NCI-H1048 (cell line): ENCODE measurements around the gene BIRC3.
"Not testable (repeated sequence)": the region's sequence is repeated elsewhere in the genome, so short reads cannot be mapped to it uniquely, and the experiment has no call there.

ENCODE experiments used
- DNase-seq: peaks from one replicate; lab custom pipeline; 2025; lab: John Stamatoyannopoulos, UW

Gene BIRC3

GRCh38 chr11:102295045-102295444, 22.2 kb upstream of the BIRC3 start:
- DNase-seq = no peak

- DNase-seq = not testable (repeated sequence)
Observed at GRCh38 chr11:102296757-102297156, 20.5 kb upstream of the BIRC3 start.

GRCh38 chr11:102300837-102301236, 16.4 kb upstream of the BIRC3 start:
- DNase-seq = not testable (repeated sequence)

- no peak for DNase-seq
Observed at GRCh38 chr11:102302241-102302640, 15.0 kb upstream of the BIRC3 start.

- no peak for DNase-seq
Observed at GRCh38 chr11:102304686-102305085, 12.6 kb upstream of the BIRC3 start.

- DNase-seq = no peak
Observed at GRCh38 chr11:102305352-102306047, 11.8 kb upstream of the BIRC3 start.

GRCh38 chr11:102306048-102306597, 11.2 kb upstream of the BIRC3 start:
- no peak for DNase-seq

- DNase-seq = no peak
Observed at GRCh38 chr11:102306817-102307726, 10.2 kb upstream of the BIRC3 start.

GRCh38 chr11:102307727-102308038, 9.6 kb upstream of the BIRC3 start:
- DNase-seq = no peak

GRCh38 chr11:102309621-102310541, 7.4 kb upstream of the BIRC3 start:
- peak; percentile 40 for DNase-seq

- DNase-seq = no peak
Observed at GRCh38 chr11:102312667-102313066, 4.6 kb upstream of the BIRC3 start.

GRCh38 chr11:102313238-102313940, 3.9 kb upstream of the BIRC3 start:
- DNase-seq = no peak

GRCh38 chr11:102314784-102315183, 2.5 kb upstream of the BIRC3 start:
- no peak for DNase-seq

GRCh38 chr11:102316346-102316904, 859 bp upstream of the BIRC3 start:
- DNase-seq = no peak

- no peak for DNase-seq
Observed at GRCh38 chr11:102317768-102318103, 452 bp downstream of the BIRC3 start.

GRCh38 chr11:102318469-102318868, 1.2 kb downstream of the BIRC3 start:
- DNase-seq = no peak

GRCh38 chr11:102319544-102319943, 2.3 kb downstream of the BIRC3 start:
- DNase-seq = no peak

- no peak for DNase-seq
Observed at GRCh38 chr11:102320188-102320587, 2.9 kb downstream of the BIRC3 start.

GRCh38 chr11:102320679-102321078, 3.4 kb downstream of the BIRC3 start:
- DNase-seq = no peak

- DNase-seq = no peak
Observed at GRCh38 chr11:102322560-102322959, 5.3 kb downstream of the BIRC3 start.
